K562 (cell line): ENCODE results near the gene TRIO. TPM values are rescaled to one million over a fixed set of nuclear protein-coding genes. Genes with fewer than 3 reads are reported as not detected.

Source experiments
- ATAC-seq: fragments of 200-7000 bp; cut with Tn5 transposase; 3 replicates; pipeline ENCODE4 v1.9.1; 2020; ENCODE audit warnings: moderate library complexity
- BruUV-seq: library from RNA; stranded (reverse); fragments of 400-500 nt; replicated peaks from 2 replicates; lab custom pipeline; 2021; lab: Mats Ljungman, UMichigan
- CTCF ChIA-PET: fragments of 300-600 bp; formaldehyde crosslinking; extraction: SDS; loops from one replicate; lab custom pipeline; 2021; ENCODE audit warnings: low intra/inter-chr PET ratio; lab: Yijun Ruan, JAX
- POLR2A ChIA-PET: fragments of 300-600, 350-650 bp; sonication (Branson Sonifier 250); formaldehyde crosslinking; extraction: SDS; loops from one replicate; lab custom pipeline; 2021; ENCODE audit warnings: antibody characterized with exemption, inconsistent platforms; lab: Yijun Ruan, JAX
- DNase-seq, 4 experiments: peaks; one replicate each; pipeline versions ENCODE4 v3.0.0 to v3.0.0-alpha.2; 2011 to 2018; ENCODE audit warnings: low spot score in 3 of 4, mixed read lengths in 3 of 4; ENCODE audit errors: extremely low read depth in 1 of 4
- FAIRE-seq: peaks from 2 replicates; lab custom pipeline; 2011; peaks lifted over from hg19 to GRCh38; lab: Jason Lieb, UNC
- H2AFZ ChIP-seq: 2 replicates; pipeline ENCODE4 v1.6.0; 2011; ENCODE audit warnings: low read depth, low read length, control low read depth, inconsistent platforms
- H3K27ac ChIP-seq: fragments of 200-600 bp; 3 replicates; pipeline ENCODE4 v1.8.0; 2011; ENCODE audit warnings: low read depth, mild to moderate bottlenecking, control low read depth, inconsistent platforms, low read length, moderate library complexity, mixed read lengths; ENCODE audit errors: extremely low read depth
- H3K27me3 ChIP-seq, 2 experiments: fragments of 300-600 bp in 1 of 2; 2 replicates in 1 of 2; 3 replicates in 1 of 2; pipeline versions ENCODE4 v1.6.0 to v1.8.0; 2011; ENCODE audit warnings: inconsistent platforms in 2 of 2, low read length in 2 of 2, mild to moderate bottlenecking in 1 of 2, mixed read lengths in 1 of 2, moderate library complexity in 1 of 2; ENCODE audit not compliant: control insufficient read depth in 2 of 2, insufficient read depth in 2 of 2
- H3K36me3 ChIP-seq: fragments of 300-600 bp; 3 replicates; pipeline ENCODE4 v1.8.0; 2011; ENCODE audit warnings: mild to moderate bottlenecking, low read length, inconsistent platforms; ENCODE audit not compliant: control insufficient read depth, insufficient read depth
- H3K4me1 ChIP-seq, 2 experiments: fragments of 200-600 bp in 1 of 2; replicated peaks in 1 of 2; 2 replicates in 1 of 2; 3 replicates in 1 of 2; pipeline versions ENCODE4 v1.5.1 to v1.8.0; 2011; ENCODE audit warnings: inconsistent platforms in 2 of 2, low read length in 2 of 2, mild to moderate bottlenecking in 1 of 2, mixed read lengths in 1 of 2, moderate library complexity in 1 of 2; ENCODE audit not compliant: control insufficient read depth in 2 of 2, insufficient read depth in 2 of 2
- H3K4me2 ChIP-seq: 2 replicates; pipeline ENCODE4 v1.6.1; 2011; ENCODE audit warnings: low read length, control low read depth, inconsistent platforms, mixed read lengths; ENCODE audit not compliant: insufficient read depth
- H3K4me3 ChIP-seq: fragments of 200-600 bp; sonication (generic), shearing (Covaris generic); 2 replicates; pipeline ENCODE4 v1.5.1; 2016; ENCODE audit warnings: control low read depth, inconsistent platforms
- H3K79me2 ChIP-seq: fragments of 200-600 bp; 3 replicates; pipeline ENCODE4 v1.8.0; 2011; ENCODE audit warnings: low read length, inconsistent platforms; ENCODE audit not compliant: control insufficient read depth, insufficient read depth
- H3K9ac ChIP-seq, 2 experiments: 2 replicates each; pipeline versions ENCODE4 v1.6.0 to v1.6.1; 2011; ENCODE audit warnings: low read depth in 2 of 2, low read length in 2 of 2, control low read depth in 1 of 2, inconsistent platforms in 1 of 2, mild to moderate bottlenecking in 1 of 2, mixed read lengths in 1 of 2; ENCODE audit not compliant: insufficient read depth in 1 of 2
- H3K9me1 ChIP-seq: one replicate; pipeline ENCODE4 v1.6.0; 2011; ENCODE audit warnings: inconsistent platforms, mild to moderate bottlenecking, low read length, moderate library complexity; ENCODE audit not compliant: control insufficient read depth, insufficient read depth
- H3K9me3 ChIP-seq: replicated peaks from 2 replicates; pipeline ENCODE4 v1.5.1; 2011; ENCODE audit warnings: low read depth, low read length, inconsistent platforms; ENCODE audit not compliant: control insufficient read depth, insufficient read depth
- H4K20me1 ChIP-seq: replicated peaks from 2 replicates; pipeline ENCODE4 v1.6.1; 2011; ENCODE audit warnings: low read length, inconsistent platforms, mixed read lengths; ENCODE audit not compliant: control insufficient read depth, insufficient read depth
- BHLHE40 ChIP-seq: IDR thresholded peaks from 2 replicates; pipeline ENCODE4 v1.6.1; 2011; ENCODE audit warnings: low read length, improper control_type of control experiment
- ERF ChIP-seq: fragments of 450-650 bp; formaldehyde crosslinking; IDR thresholded peaks from 2 replicates; pipeline ENCODE4 v1.4.0; 2020; ENCODE audit warnings: mild to moderate bottlenecking, mixed read lengths
- HMGN3 ChIP-seq: IDR thresholded peaks from 2 replicates; pipeline ENCODE4 v1.6.1; 2011; ENCODE audit warnings: borderline replicate concordance, low read depth, mild to moderate bottlenecking, mixed read lengths, low read length; ENCODE audit not compliant: insufficient read length; ENCODE audit errors: extremely low read depth
- L3MBTL2 ChIP-seq: fragments of 450-650 bp; IDR thresholded peaks from 2 replicates; pipeline ENCODE4 v1.6.1; 2016; ENCODE audit warnings: mild to moderate bottlenecking, moderate library complexity
- NFRKB ChIP-seq: fragments of 450-650 bp; IDR thresholded peaks from 2 replicates; pipeline ENCODE4 v1.6.1; 2016; ENCODE audit warnings: low read depth
- PCBP1 ChIP-seq: fragments of 200-400 bp; formaldehyde crosslinking; IDR thresholded peaks from 2 replicates; pipeline ENCODE4 v1.6.1; 2018; ENCODE audit warnings: mild to moderate bottlenecking, low read depth, low read length; ENCODE audit not compliant: poor library complexity, severe bottlenecking
- ZBTB8A ChIP-seq: fragments of 450-650 bp; IDR thresholded peaks from 2 replicates; pipeline ENCODE4 v1.6.1; 2018; ENCODE audit warnings: mild to moderate bottlenecking, moderate library complexity; ENCODE audit not compliant: partially characterized antibody
- ZNF253 ChIP-seq: fragments of 250-450 bp; sonication (Bioruptor Pico); conservative IDR thresholded peaks from 2 replicates; pipeline ENCODE4 v1.6.1; 2021; ENCODE audit warnings: mild to moderate bottlenecking
- WGBS: fragments of 100-300 bp; shearing (Covaris generic); methylation state at CpG from one replicate; pipeline ENCODE4 v1.1.6; 2016; ENCODE audit warnings: low coverage, mixed read lengths; ENCODE audit not compliant: insufficient coverage; ENCODE audit errors: missing lambda C conversion rate; 5-methylcytosine and 5-hydroxymethylcytosine counted together
- in situ Hi-C: fragments of 300-500 bp; cut with MboI; formaldehyde crosslinking; loops from 4 replicates; pipeline ENCODE4 v1.15.0; 2018; ENCODE audit warnings: inconsistent platforms, mixed read lengths
- intact Hi-C: fragments of 100-400 bp; cut with micrococcal nuclease; formaldehyde crosslinking; loops from 2 replicates; pipeline ENCODE4 v1.14.2; 2022
- polyA plus RNA-seq, 8 experiments: library from polyadenylated mRNA; depleted of rRNA in 4 of 8; stranded (reverse) in 5 of 8; unstranded in 3 of 8; fragments of >200 nt; fragmentation: Nextera tagmentation in 2 of 8; fragmentation: Illumina TruSeq in 1 of 8; extraction: Ambion mirVana in 2 of 8; extraction: Trizol in 1 of 8; gene quantifications; 2 replicates each; pipeline versions ENCODE4 v1.2.1 to v1.2.3, GENCODE V29; 2011 to 2014; ENCODE audit warnings: inconsistent platforms in 1 of 8, missing spikeins in 1 of 8
- total RNA-seq, 7 experiments: library from RNA; depleted of rRNA in 6 of 7; stranded (reverse); fragments of >200 nt in 6 of 7; fragmentation: Illumina TruSeq in 2 of 7; extraction: Trizol in 2 of 7; gene quantifications; 2 replicates each; pipeline versions ENCODE4 v1.2.1 to v1.2.3, GENCODE V29; 2011 to 2021; ENCODE audit warnings: low replicate concordance in 1 of 7
- TF ChIP-seq, protein P1 (sequence below): fragments of 250-450 bp; sonication (Bioruptor Pico); IDR thresholded peaks from 2 replicates; pipeline ENCODE4 v1.4.0; 2020; ENCODE audit warnings: mild to moderate bottlenecking, moderate library complexity
- TF ChIP-seq, protein P2 (sequence below): sonication (generic); formaldehyde crosslinking; IDR thresholded peaks from 2 replicates; pipeline ENCODE4 v1.8.0; 2022; ENCODE audit warnings: mild to moderate bottlenecking, missing genetic modification reagents, borderline replicate concordance
- TF ChIP-seq, protein P3 (sequence below): fragments of 250-450 bp; sonication (Bioruptor Pico); IDR thresholded peaks from 2 replicates; pipeline ENCODE4 v1.4.0; 2020; ENCODE audit warnings: mild to moderate bottlenecking, moderate library complexity

TRIO gene
- total and polyA plus RNA-seq, 9 of the 15 experiments (the other 6 are each of a cell fraction or from before 2014, with no cell fraction given): 0.24 to 5.0 (median 1.1) TPM

DNA sequence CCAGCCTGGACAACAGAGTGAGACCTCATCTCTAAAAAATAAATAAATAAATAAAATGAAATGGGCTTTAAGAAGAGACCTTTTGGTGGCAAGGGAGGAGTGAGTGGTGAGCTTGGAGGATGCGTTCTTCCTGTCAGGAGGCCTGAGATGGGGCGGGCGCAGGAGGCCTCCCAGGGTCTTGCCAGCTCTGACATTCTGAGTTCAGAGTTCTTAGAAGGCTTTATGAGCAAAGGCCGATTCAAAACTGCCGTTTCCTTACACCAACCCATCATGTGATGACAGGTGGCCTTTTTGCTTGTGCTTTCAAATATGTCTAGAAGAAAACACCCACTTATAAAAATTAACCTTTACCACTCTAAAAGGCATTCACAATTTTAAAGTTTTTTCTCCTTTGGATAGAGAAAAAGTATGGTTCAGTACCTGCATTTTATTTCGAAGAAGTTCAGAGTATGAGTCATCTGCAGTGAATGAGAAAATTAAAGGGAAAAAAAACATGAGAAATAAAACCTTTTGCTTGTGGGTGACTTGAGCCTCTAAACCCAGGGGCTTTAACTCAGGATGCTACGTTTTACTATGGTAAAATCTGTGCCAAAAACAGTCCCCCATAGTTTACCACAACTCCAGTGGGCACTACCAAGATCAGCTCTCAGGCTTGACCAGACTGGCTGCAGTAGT, 281.0 kb downstream of the TRIO start:
- intact Hi-C loops: no loop called here
- DNase-seq: no peak
- Histone ChIP-seq H2AFZ (no peak overlapping the region), H3K27me3 (peaks cover 43 to 63% of the 10 kb centered on the region in 2 experiments), H4K20me1 (peaks cover 7% of the 10 kb centered on the region; the same call in 1 of the 2 replicates), H3K4me2 (no peak overlapping the region), H3K9me3 (no peaks in the 10 kb centered on the region), H3K4me1 (no peaks in the 10 kb centered on the region), H3K79me2 (no peaks in the 10 kb centered on the region), H3K9ac (no peak overlapping the region), H3K36me3 (no peaks in the 10 kb centered on the region), H3K9me1 (no peaks in the 10 kb centered on the region), H3K4me3 (no peak overlapping the region), H3K27ac (no peak overlapping the region)
- ChIA-PET CTCF (no interaction called here), POLR2A (no interaction called here)
- 3% methylated on average over 7 of the region's 7 CpGs for WGBS
- no peak for FAIRE-seq
- in situ Hi-C loops: no loop called here
- ATAC-seq: no peak
- no TSS peak for BruUV-seq
- TF ChIP-seq ERF (CRISPR knock-in tag) (no peak), BHLHE40 (no peak), PCBP1 (no peak), L3MBTL2 (no peak), ZNF253 (CRISPR knock-in tag) (no peak), HMGN3 (no peak), ZBTB8A (no peak), NFRKB (no peak)
- TF ChIP-seq, protein P1, sequence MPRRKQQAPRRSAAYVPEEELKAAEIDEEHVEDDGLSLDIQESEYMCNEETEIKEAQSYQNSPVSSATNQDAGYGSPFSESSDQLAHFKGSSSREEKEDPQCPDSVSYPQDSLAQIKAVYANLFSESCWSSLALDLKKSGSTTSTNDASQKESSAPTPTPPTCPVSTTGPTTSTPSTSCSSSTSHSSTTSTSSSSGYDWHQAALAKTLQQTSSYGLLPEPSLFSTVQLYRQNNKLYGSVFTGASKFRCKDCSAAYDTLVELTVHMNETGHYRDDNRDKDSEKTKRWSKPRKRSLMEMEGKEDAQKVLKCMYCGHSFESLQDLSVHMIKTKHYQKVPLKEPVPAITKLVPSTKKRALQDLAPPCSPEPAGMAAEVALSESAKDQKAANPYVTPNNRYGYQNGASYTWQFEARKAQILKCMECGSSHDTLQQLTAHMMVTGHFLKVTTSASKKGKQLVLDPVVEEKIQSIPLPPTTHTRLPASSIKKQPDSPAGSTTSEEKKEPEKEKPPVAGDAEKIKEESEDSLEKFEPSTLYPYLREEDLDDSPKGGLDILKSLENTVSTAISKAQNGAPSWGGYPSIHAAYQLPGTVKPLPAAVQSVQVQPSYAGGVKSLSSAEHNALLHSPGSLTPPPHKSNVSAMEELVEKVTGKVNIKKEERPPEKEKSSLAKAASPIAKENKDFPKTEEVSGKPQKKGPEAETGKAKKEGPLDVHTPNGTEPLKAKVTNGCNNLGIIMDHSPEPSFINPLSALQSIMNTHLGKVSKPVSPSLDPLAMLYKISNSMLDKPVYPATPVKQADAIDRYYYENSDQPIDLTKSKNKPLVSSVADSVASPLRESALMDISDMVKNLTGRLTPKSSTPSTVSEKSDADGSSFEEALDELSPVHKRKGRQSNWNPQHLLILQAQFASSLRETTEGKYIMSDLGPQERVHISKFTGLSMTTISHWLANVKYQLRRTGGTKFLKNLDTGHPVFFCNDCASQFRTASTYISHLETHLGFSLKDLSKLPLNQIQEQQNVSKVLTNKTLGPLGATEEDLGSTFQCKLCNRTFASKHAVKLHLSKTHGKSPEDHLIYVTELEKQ: no peak
- TF ChIP-seq, protein P2, sequence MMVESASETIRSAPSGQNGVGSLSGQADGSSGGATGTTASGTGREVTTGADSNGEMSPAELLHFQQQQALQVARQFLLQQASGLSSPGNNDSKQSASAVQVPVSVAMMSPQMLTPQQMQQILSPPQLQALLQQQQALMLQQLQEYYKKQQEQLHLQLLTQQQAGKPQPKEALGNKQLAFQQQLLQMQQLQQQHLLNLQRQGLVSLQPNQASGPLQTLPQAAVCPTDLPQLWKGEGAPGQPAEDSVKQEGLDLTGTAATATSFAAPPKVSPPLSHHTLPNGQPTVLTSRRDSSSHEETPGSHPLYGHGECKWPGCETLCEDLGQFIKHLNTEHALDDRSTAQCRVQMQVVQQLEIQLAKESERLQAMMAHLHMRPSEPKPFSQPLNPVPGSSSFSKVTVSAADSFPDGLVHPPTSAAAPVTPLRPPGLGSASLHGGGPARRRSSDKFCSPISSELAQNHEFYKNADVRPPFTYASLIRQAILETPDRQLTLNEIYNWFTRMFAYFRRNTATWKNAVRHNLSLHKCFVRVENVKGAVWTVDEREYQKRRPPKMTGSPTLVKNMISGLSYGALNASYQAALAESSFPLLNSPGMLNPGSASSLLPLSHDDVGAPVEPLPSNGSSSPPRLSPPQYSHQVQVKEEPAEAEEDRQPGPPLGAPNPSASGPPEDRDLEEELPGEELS (CRISPR knock-in tag): no peak
- TF ChIP-seq, protein P3, sequence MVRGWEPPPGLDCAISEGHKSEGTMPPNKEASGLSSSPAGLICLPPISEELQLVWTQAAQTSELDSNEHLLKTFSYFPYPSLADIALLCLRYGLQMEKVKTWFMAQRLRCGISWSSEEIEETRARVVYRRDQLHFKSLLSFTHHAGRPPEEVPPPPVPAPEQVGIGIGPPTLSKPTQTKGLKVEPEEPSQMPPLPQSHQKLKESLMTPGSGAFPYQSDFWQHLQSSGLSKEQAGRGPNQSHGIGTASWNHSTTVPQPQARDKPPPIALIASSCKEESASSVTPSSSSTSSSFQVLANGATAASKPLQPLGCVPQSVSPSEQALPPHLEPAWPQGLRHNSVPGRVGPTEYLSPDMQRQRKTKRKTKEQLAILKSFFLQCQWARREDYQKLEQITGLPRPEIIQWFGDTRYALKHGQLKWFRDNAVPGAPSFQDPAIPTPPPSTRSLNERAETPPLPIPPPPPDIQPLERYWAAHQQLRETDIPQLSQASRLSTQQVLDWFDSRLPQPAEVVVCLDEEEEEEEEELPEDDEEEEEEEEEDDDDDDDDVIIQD (CRISPR knock-in tag): no peak
